Neural crest cell (in vitro differentiated cells): ENCODE results near the gene CSNK1D. TPM values are rescaled to one million over a fixed set of nuclear protein-coding genes. Genes with fewer than 3 reads are reported as not detected.
A peak's percentile ranks its signal among the peaks of the same experiment; 100 is the strongest.

Experiments used
- DNase-seq: peaks from one replicate; pipeline ENCODE4 v3.0.0; 2021; ENCODE audit warnings: low read depth, mixed read lengths, low spot score
- H3K27ac Mint-ChIP-seq: one replicate; pipeline ENCODE4 v1.8.0; 2021; ENCODE audit warnings: mild to moderate bottlenecking, mixed read lengths; ENCODE audit not compliant: unreplicated experiment
- H3K27me3 Mint-ChIP-seq: 2 replicates; pipeline ENCODE4 v1.8.0; 2021; ENCODE audit warnings: low read depth, mild to moderate bottlenecking, mixed read lengths
- H3K36me3 Mint-ChIP-seq: 2 replicates; pipeline ENCODE4 v1.8.0; 2021; ENCODE audit warnings: low read depth, mild to moderate bottlenecking, mixed read lengths
- H3K4me1 Mint-ChIP-seq: 2 replicates; pipeline ENCODE4 v1.8.0; 2021; ENCODE audit warnings: mixed read lengths
- H3K4me3 Mint-ChIP-seq: one replicate; pipeline ENCODE4 v1.8.0; 2021; ENCODE audit warnings: mild to moderate bottlenecking, mixed read lengths
- H3K9me3 Mint-ChIP-seq: 2 replicates; pipeline ENCODE4 v1.8.0; 2021; ENCODE audit warnings: mixed read lengths
- CTCF ChIP-seq: fragments of 200-600 bp; sonication (generic); conservative IDR thresholded peaks from 2 replicates; pipeline ENCODE4 v1.5.0; 2021; ENCODE audit warnings: antibody characterized with exemption, mild to moderate bottlenecking
- total RNA-seq: library from RNA; stranded (reverse); gene quantifications from 2 replicates; pipeline ENCODE4 v1.2.1, GENCODE V29; 2021

CSNK1D gene
- total RNA-seq, 1 donor from 2014 or later = 165 TPM

- Mint-ChIP-seq H3K27ac (no peak overlapping the region), H3K4me3 (no peak overlapping the region), H3K9me3 (no peaks in the 10 kb centered on the region), H3K27me3 (peaks cover 15% of the 10 kb centered on the region), H3K36me3 (no peaks in the 10 kb centered on the region), H3K4me1 (peaks cover 3% of the 10 kb centered on the region)
- no peak for DNase-seq
- TF ChIP-seq CTCF = no peak
These were observed 28.5 kb upstream of the CSNK1D start for GRCh38 chr17:82301916-82302567.

DNA sequence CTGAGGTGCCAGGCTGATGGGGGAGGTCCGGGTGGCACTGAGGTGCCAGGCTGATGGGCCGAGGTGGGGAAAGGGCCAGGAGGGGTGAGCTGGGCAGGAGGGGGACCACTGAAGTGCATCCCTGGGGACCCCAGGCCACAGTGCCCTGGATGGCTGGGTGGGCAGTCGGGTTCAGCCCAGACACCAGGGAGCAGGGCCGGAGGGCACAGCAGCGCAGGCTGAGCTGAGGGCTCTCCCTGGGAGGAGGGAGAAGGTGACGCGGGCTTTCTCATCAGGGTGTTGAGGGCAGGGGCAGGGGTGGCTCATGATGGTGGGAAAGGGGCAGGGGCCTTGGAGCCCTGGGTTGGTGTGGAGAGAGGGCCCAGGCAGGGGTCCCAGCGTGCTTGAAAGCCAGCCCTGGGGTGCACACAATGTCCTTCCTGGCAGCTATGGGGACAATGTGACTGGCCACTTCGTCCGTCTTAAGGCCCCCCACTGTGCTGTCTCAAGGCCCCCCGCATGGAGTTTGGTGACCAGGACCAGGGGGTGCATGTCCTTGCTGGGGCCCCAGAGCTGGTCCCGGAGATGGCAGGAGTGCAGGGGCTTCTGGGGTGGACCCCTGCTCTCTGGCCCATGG lies 27.9 kb upstream of the CSNK1D start:
- Mint-ChIP-seq H3K27ac (no peak overlapping the region), H3K36me3 (no peaks in the 10 kb centered on the region), H3K4me1 (peaks cover 3% of the 10 kb centered on the region), H3K4me3 (no peak overlapping the region), H3K9me3 (no peaks in the 10 kb centered on the region), H3K27me3 (peaks cover 17% of the 10 kb centered on the region)
- no peak for TF ChIP-seq CTCF
- DNase-seq = no peak

DNA sequence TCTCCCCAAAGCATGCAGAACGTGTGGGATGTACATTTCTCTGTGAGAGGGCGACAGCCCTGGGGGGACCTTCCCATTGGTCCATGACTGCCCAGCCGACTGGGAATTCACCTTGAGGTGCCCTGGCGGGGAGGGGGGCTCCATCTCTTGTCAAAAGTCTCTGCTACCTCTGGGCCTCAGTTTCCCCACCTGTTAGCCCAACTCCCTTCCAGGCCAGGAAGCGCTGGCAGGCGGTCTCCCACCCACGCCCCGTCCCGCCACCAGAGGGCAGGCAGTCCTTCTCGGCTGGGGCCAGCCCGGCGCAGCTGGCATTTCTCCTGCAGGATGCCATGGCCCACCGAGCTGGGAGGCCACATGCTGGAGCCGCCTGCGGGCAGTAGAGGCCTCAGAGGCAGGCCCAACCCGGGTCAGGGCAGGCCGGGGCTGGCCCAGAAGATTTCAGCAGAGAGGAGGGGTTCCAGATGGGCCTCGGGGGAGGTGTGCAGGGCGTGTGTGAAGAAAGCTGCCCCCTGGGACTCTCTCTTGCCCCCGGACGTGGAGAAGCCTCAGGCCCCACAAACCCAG lies 27.3 kb upstream of the CSNK1D start:
- Mint-ChIP-seq H3K27ac (no peak overlapping the region), H3K9me3 (no peaks in the 10 kb centered on the region), H3K36me3 (no peaks in the 10 kb centered on the region), H3K4me1 (peaks cover 3% of the 10 kb centered on the region), H3K27me3 (peaks cover 20% of the 10 kb centered on the region), H3K4me3 (no peak overlapping the region)
- DNase-seq = peak; percentile 57
- TF ChIP-seq CTCF = peak; percentile 71

DNA sequence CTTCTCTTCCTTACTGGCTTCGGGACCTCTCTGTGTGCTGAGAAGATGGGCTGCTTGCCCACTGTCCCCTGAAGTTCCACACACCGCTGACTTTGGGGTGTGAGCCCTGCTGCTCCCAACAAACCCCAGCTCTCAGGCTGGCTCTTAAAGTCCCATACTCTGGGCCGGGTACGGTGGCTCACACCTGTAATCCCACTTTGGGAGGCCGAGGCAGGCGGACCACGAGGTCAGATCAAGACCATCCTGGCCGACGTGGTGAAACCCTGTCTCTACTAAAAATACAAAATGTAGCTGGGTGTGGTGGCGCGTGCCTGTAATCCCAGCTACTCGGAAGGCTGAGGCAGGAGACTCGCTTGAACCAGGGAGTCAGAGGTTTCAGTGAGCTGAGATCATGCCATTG lies 26.7 kb upstream of the CSNK1D start:
- H3K4me3 Mint-ChIP-seq = no peak overlapping the region
- no peaks in the 10 kb centered on the region for H3K9me3 Mint-ChIP-seq
- H3K27ac Mint-ChIP-seq = no peak overlapping the region
- peaks cover 25% of the 10 kb centered on the region for H3K27me3 Mint-ChIP-seq
- DNase-seq = no peak
- no peaks in the 10 kb centered on the region for H3K36me3 Mint-ChIP-seq
- no peak for TF ChIP-seq CTCF
- H3K4me1 Mint-ChIP-seq = peaks cover 3% of the 10 kb centered on the region

DNA sequence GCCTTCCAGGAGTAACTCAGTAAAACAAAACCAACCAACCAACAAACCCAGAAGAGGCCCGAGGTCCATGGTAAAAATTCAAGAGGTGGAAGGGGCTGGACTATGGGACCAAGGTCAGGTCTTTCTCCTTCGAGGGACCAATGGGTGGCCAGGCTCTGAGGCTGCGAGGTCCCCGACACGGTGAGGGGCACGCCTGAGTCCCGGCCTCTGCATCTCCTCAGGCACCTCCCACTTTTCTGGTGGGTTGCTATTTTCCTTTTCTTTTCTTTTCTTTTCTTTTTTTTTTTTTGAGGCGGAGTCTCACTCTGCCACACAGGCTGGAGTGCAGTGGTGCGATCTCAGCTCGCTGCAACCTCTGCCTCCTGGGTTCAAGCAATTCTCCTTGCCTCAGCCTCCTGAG lies 26.0 kb upstream of the CSNK1D start:
- peaks cover 6% of the 10 kb centered on the region for H3K4me1 Mint-ChIP-seq
- no peaks in the 10 kb centered on the region for H3K36me3 Mint-ChIP-seq
- H3K27ac Mint-ChIP-seq = no peak overlapping the region
- H3K27me3 Mint-ChIP-seq = peaks cover 29% of the 10 kb centered on the region
- no peaks in the 10 kb centered on the region for H3K9me3 Mint-ChIP-seq
- H3K4me3 Mint-ChIP-seq = no peak overlapping the region
- DNase-seq = no peak
- no peak for TF ChIP-seq CTCF
